ENCODE data around the gene ADAMTSL1. TPM values are rescaled to one million over a fixed set of nuclear protein-coding genes. Genes with fewer than 3 reads are reported as not detected.

ADAMTSL1 gene
- total and polyA plus RNA-seq, 2 of the 13 experiments (the other 11 are each of a cell fraction or from before 2014, with no cell fraction given): not detected

GRCh38 chr9:18604767-18605730, 131.1 kb downstream of the ADAMTSL1 start (continued):
- TF ChIP-seq, protein P1, sequence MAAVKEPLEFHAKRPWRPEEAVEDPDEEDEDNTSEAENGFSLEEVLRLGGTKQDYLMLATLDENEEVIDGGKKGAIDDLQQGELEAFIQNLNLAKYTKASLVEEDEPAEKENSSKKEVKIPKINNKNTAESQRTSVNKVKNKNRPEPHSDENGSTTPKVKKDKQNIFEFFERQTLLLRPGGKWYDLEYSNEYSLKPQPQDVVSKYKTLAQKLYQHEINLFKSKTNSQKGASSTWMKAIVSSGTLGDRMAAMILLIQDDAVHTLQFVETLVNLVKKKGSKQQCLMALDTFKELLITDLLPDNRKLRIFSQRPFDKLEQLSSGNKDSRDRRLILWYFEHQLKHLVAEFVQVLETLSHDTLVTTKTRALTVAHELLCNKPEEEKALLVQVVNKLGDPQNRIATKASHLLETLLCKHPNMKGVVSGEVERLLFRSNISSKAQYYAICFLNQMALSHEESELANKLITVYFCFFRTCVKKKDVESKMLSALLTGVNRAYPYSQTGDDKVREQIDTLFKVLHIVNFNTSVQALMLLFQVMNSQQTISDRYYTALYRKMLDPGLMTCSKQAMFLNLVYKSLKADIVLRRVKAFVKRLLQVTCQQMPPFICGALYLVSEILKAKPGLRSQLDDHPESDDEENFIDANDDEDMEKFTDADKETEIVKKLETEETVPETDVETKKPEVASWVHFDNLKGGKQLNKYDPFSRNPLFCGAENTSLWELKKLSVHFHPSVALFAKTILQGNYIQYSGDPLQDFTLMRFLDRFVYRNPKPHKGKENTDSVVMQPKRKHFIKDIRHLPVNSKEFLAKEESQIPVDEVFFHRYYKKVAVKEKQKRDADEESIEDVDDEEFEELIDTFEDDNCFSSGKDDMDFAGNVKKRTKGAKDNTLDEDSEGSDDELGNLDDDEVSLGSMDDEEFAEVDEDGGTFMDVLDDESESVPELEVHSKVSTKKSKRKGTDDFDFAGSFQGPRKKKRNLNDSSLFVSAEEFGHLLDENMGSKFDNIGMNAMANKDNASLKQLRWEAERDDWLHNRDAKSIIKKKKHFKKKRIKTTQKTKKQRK (IDR thresholded peaks at IDR 0.05; ENCODE audit: low read length): no peak
- TF ChIP-seq ZNF383 (CRISPR knock-in tag; IDR thresholded peaks at IDR 0.05; ENCODE audit: borderline replicate concordance): no peak
- TF ChIP-seq KMT2A (CRISPR knock-in tag; IDR thresholded peaks at IDR 0.05): no peak
- TF ChIP-seq ZNF274 (CRISPR knock-in tag; IDR thresholded peaks at IDR 0.05): no peak
- TF ChIP-seq TCF7L2 (IDR thresholded peaks at IDR 0.05; ENCODE audit: low read depth, low read length): no peak
- no peak for TF ChIP-seq ISX (CRISPR knock-in tag; conservative IDR thresholded peaks at IDR 0.05)
- no peak for TF ChIP-seq NCOA5 (CRISPR knock-in tag; IDR thresholded peaks at IDR 0.05)
- no peak for TF ChIP-seq ZNF350 (CRISPR knock-in tag; IDR thresholded peaks at IDR 0.05; ENCODE audit: borderline replicate concordance, low read depth)
- TF ChIP-seq PITX1 (CRISPR knock-in tag; IDR thresholded peaks at IDR 0.05): no peak
- TF ChIP-seq HOMEZ (CRISPR knock-in tag; IDR thresholded peaks at IDR 0.05; ENCODE audit: low read depth): no peak
- TF ChIP-seq KIAA2018 (CRISPR knock-in tag; IDR thresholded peaks at IDR 0.05; ENCODE audit: borderline replicate concordance): no peak
- TF ChIP-seq, protein P2, sequence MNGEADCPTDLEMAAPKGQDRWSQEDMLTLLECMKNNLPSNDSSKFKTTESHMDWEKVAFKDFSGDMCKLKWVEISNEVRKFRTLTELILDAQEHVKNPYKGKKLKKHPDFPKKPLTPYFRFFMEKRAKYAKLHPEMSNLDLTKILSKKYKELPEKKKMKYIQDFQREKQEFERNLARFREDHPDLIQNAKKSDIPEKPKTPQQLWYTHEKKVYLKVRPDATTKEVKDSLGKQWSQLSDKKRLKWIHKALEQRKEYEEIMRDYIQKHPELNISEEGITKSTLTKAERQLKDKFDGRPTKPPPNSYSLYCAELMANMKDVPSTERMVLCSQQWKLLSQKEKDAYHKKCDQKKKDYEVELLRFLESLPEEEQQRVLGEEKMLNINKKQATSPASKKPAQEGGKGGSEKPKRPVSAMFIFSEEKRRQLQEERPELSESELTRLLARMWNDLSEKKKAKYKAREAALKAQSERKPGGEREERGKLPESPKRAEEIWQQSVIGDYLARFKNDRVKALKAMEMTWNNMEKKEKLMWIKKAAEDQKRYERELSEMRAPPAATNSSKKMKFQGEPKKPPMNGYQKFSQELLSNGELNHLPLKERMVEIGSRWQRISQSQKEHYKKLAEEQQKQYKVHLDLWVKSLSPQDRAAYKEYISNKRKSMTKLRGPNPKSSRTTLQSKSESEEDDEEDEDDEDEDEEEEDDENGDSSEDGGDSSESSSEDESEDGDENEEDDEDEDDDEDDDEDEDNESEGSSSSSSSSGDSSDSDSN (CRISPR knock-in tag; IDR thresholded peaks at IDR 0.05): no peak

All from HepG2 (cell line).